Loucy (cell line): ENCODE data around the gene PITX2.

Source experiments
- H2AFZ ChIP-seq: fragments of 200-600 bp; sonication (generic); 2 replicates; pipeline ENCODE4 v1.6.0; 2016; ENCODE audit warnings: antibody characterized with exemption, mild to moderate bottlenecking, low read length, moderate library complexity
- H3F3A ChIP-seq: fragments of 200-600 bp; 2 replicates; pipeline ENCODE4 v1.6.0; 2016; ENCODE audit warnings: antibody characterized with exemption, low read depth, mild to moderate bottlenecking
- H3K27me3 ChIP-seq: fragments of 200-600 bp; sonication (generic); 2 replicates; pipeline ENCODE4 v1.6.1; 2014; ENCODE audit warnings: low read length, mild to moderate bottlenecking; ENCODE audit not compliant: insufficient read depth, poor library complexity, severe bottlenecking
- H3K36me3 ChIP-seq: fragments of 200-600 bp; sonication (generic); 2 replicates; pipeline ENCODE4 v1.6.1; 2016; ENCODE audit warnings: low read length; ENCODE audit not compliant: insufficient read depth
- H3K4me1 ChIP-seq: fragments of 200-600 bp; sonication (generic); 2 replicates; pipeline ENCODE4 v1.5.1; 2014; ENCODE audit warnings: low read length, mild to moderate bottlenecking; ENCODE audit not compliant: insufficient read depth, poor library complexity, severe bottlenecking
- H3K4me2 ChIP-seq: fragments of 200-600 bp; sonication (generic); 2 replicates; pipeline ENCODE4 v1.6.0; 2014; ENCODE audit warnings: antibody characterized with exemption, low read length, low read depth, mild to moderate bottlenecking; ENCODE audit not compliant: poor library complexity, severe bottlenecking
- H3K4me3 ChIP-seq: fragments of 200-600 bp; sonication (generic); 2 replicates; pipeline ENCODE4 v1.5.1; 2014; ENCODE audit warnings: low read length, mild to moderate bottlenecking, mixed read lengths; ENCODE audit not compliant: poor library complexity, severe bottlenecking
- H3K79me2 ChIP-seq: fragments of 200-600 bp; sonication (generic); 2 replicates; pipeline ENCODE4 v1.6.1; 2014; ENCODE audit warnings: low read length; ENCODE audit not compliant: insufficient read depth
- H3K9ac ChIP-seq: fragments of 200-600 bp; sonication (generic); 2 replicates; pipeline ENCODE4 v1.6.0; 2014; ENCODE audit warnings: mild to moderate bottlenecking, low read depth, low read length, moderate library complexity; ENCODE audit not compliant: poor library complexity, severe bottlenecking
- H3K9me2 ChIP-seq: fragments of 200-600 bp; sonication (generic); replicated peaks from 2 replicates; pipeline ENCODE4 v1.6.1; 2016; ENCODE audit warnings: low read depth, low read length, mixed read lengths
- H3K9me3 ChIP-seq: fragments of 200-600 bp; sonication (generic); 2 replicates; pipeline ENCODE4 v1.6.1; 2014; ENCODE audit warnings: mild to moderate bottlenecking, antibody characterized with exemption, low read length, low read depth; ENCODE audit not compliant: insufficient read depth
- H4K20me1 ChIP-seq: fragments of 200-600 bp; sonication (generic); 2 replicates; pipeline ENCODE4 v1.6.0; 2014; ENCODE audit warnings: antibody characterized with exemption, low read length, mild to moderate bottlenecking; ENCODE audit not compliant: insufficient read depth, poor library complexity, severe bottlenecking
- CTCF ChIP-seq: fragments of 200-600 bp; sonication (generic); conservative IDR thresholded peaks from 2 replicates; pipeline ENCODE4 v1.5.1; 2014; ENCODE audit warnings: mild to moderate bottlenecking, antibody characterized with exemption, low read length
- EZH2phosphoT487 ChIP-seq: fragments of 200-600 bp; IDR thresholded peaks from 2 replicates; pipeline ENCODE4 v1.6.1; 2018; ENCODE audit warnings: antibody characterized with exemption, mild to moderate bottlenecking, moderate library complexity, borderline replicate concordance

PITX2 gene

DNA sequence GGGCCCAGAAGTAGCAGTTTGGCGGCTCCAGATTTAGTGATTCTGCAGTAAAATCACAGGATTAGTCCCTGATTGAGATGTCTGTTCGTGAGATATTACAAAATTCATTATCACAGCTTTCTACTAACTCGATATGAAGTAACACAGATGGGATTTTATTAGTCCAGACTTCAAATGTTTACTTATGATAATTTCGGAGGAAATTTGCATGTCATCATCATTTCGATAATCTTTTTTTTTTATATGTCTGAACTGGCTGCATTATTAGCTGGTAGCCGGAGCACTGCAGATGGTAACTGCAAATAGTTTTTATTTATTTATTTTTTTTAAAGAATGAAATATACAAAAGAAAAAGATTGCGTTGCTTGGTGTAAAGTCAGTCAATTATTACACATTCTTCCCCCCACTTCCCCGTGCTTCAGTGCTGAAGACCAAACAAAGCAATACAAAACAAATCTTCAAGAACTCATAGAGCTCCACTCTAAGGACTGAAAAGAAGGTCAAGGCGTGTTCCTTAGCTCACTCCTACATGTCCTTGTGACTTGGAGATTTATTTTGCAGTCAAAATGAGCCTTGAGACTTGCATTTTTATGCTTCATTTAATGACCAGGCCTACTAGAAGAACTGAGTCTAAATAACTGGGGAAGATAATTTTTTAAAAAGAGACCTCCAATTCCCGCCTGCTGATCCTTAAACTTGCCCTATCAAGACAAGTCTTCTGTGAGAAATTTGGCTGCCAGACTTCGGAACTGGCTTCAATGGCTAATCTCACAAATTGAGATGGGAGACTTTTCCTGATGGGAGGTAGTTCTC, 11.7 kb upstream of the PITX2 start:
- H3K4me2 ChIP-seq, result no peak overlapping the region
- no peaks in the 10 kb centered on the region for H3K36me3 ChIP-seq
- H3K79me2 ChIP-seq, result no peaks in the 10 kb centered on the region
- H4K20me1 ChIP-seq, result no peaks in the 10 kb centered on the region
- no peak overlapping the region for H3K4me3 ChIP-seq
- H3F3A ChIP-seq, result no peaks in the 10 kb centered on the region
- H3K4me1 ChIP-seq, result no peaks in the 10 kb centered on the region
- H3K9ac ChIP-seq, result no peak overlapping the region
- H2AFZ ChIP-seq, result no peak overlapping the region
- no peak for TF ChIP-seq CTCF
- TF ChIP-seq EZH2phosphoT487, result no peak
- no peaks in the 10 kb centered on the region for H3K9me2 ChIP-seq
- H3K9me3 ChIP-seq, result no peaks in the 10 kb centered on the region
- no peaks in the 10 kb centered on the region for H3K27me3 ChIP-seq

GRCh38 chr4:110633358-110634341, 10.8 kb upstream of the PITX2 start:
- no peaks in the 10 kb centered on the region for H4K20me1 ChIP-seq
- H3F3A ChIP-seq, result no peaks in the 10 kb centered on the region
- TF ChIP-seq EZH2phosphoT487, result no peak
- no peak overlapping the region for H2AFZ ChIP-seq
- no peak overlapping the region for H3K4me3 ChIP-seq
- H3K9me3 ChIP-seq, result no peaks in the 10 kb centered on the region
- no peaks in the 10 kb centered on the region for H3K79me2 ChIP-seq
- no peak overlapping the region for H3K4me2 ChIP-seq
- no peaks in the 10 kb centered on the region for H3K36me3 ChIP-seq
- H3K9ac ChIP-seq, result no peak overlapping the region
- H3K9me2 ChIP-seq, result no peaks in the 10 kb centered on the region
- no peaks in the 10 kb centered on the region for H3K4me1 ChIP-seq
- no peaks in the 10 kb centered on the region for H3K27me3 ChIP-seq

DNA sequence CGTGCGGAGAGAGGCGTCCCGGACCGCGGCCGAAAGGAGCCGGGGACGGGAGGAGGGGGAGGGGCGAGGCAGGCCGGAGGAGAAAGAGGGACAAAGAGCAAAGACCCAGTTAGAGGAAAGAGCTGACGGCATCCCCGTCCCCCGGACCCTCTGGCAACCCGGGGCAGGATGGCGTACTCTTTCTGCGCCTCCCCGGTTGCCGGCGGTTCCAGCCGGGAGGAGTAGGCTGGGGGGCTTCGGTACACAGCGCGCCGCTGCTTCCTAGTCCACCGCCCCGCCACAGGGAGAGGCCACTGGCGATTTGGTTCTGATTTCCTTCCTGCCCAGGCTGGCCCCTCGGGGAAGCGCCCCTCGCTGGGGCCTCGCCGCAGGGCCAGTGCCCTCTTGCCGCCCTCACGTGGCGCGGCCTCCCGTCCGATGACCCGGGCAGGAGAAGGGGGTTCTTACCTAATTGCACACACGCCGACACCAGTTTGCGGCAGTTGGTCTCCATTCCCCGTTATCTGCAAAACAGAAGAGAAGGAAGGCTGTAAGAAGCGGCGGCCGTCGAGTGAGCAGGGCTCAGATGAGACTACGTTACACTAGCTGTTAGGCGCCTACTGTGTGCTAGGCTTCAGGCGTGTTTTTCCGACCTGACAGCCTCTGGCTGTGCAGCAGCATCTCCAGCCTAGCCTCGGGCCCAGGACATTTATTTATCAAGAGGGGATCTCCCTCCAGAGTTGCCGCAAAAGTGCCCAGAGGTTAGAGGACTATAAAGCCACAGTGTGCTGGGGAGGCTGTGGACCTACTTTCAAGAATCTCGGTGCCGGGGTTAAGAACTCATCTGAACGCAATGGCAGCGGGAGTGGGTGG, 9.9 kb upstream of the PITX2 start:
- no peak for TF ChIP-seq EZH2phosphoT487
- no peak for TF ChIP-seq CTCF
- Histone ChIP-seq H3K9ac (no peak overlapping the region), H3K9me3 (no peaks in the 10 kb centered on the region)

More for the DNA sequence above, 9.9 kb upstream of the PITX2 start:
- Histone ChIP-seq H3F3A (no peaks in the 10 kb centered on the region), H4K20me1 (no peaks in the 10 kb centered on the region), H3K27me3 (no peaks in the 10 kb centered on the region), H3K79me2 (no peaks in the 10 kb centered on the region), H3K4me3 (no peak overlapping the region), H2AFZ (no peak overlapping the region), H3K4me2 (no peak overlapping the region), H3K36me3 (no peaks in the 10 kb centered on the region), H3K9me2 (no peaks in the 10 kb centered on the region), H3K4me1 (no peaks in the 10 kb centered on the region)
